Right cardiac atrium (tissue), 5 donors: ENCODE measurements around the gene TMEM95. TPM values are rescaled to one million over a fixed set of nuclear protein-coding genes. Genes with fewer than 3 reads are reported as not detected.

Experiments used
- ATAC-seq, 2 donors: fragments of 200-7000 bp; cut with Tn5 transposase; one replicate each; pipeline versions ENCODE4 v1.8.0 to v1.9.1; 2020; ENCODE audit warnings: moderate library complexity in 2 of 2, mild to moderate bottlenecking in 1 of 2
- DNase-seq, 3 donors: peaks; one replicate each; pipeline ENCODE4 v3.0.0-alpha.2; 2020
- H3K27ac ChIP-seq: one replicate; pipeline ENCODE4 v1.5.1; 2013; ENCODE audit warnings: mild to moderate bottlenecking, low read length, control low read depth, moderate library complexity
- H3K27me3 ChIP-seq: one replicate; pipeline ENCODE4 v1.6.1; 2013; ENCODE audit not compliant: control insufficient read depth, insufficient read depth
- H3K4me1 ChIP-seq: one replicate; pipeline ENCODE4 v1.6.1; 2013; ENCODE audit warnings: low read length; ENCODE audit not compliant: control insufficient read depth, insufficient read depth
- H3K4me3 ChIP-seq: one replicate; pipeline ENCODE4 v1.5.1; 2013; ENCODE audit warnings: low read length, control low read depth
- H3K9me3 ChIP-seq: one replicate; pipeline ENCODE4 v1.6.1; 2013; ENCODE audit warnings: low read length; ENCODE audit not compliant: control insufficient read depth
- WGBS: extraction: QIAGEN DNeasy Blood & Tissue Kit; methylation state at CpG from one replicate; pipeline ENCODE4 v1.1.7; 2013; 5-methylcytosine and 5-hydroxymethylcytosine counted together
- intact Hi-C, 4 donors: fragments of 100-400 bp; cut with DNase I; formaldehyde crosslinking; loops; one replicate each; pipeline versions ENCODE4 v1.11.0 to v1.14.0; 2022 to 2023
- polyA plus RNA-seq: library from polyadenylated mRNA; stranded (reverse); fragments of 200-250 nt; gene quantifications from one replicate; pipeline ENCODE4 v1.2.3, GENCODE V29; 2013
- total RNA-seq, 4 donors: library from RNA; stranded (reverse); fragmentation: NEBNext Ultra II Directional; extraction: Animal tissue kit (Norgen Biotek cat#: 25700); gene quantifications; one replicate each; pipeline ENCODE4 v1.2.1, GENCODE V29; 2021
- donor health status: healthy with polysubstance abuse.
- donor health status: DM: no; HTN: yes; CAD: no.
- donor health status: DM: no; HTN: no; CAD: no.
- donor health status: DM: no; HTN: yes; CAD: no; lungs with severe emphysema.
- donor health status: DM: yes; HTN: yes; CAD: no.

The TMEM95 gene
- total and polyA plus RNA-seq, 5 donors, result not detected

GRCh38 chr17:7348478-7349242 is 6.3 kb upstream of the TMEM95 start:
- H3K4me3 ChIP-seq, result no peak overlapping the region
- DNase-seq, result peak; percentile 40 to 72 (median 41)
- peaks cover 3% of the 10 kb centered on the region for H3K4me1 ChIP-seq
- no peak for ATAC-seq
- H3K27me3 ChIP-seq, result no peaks in the 10 kb centered on the region
- WGBS, result 56% methylated on average over 19 of the region's 19 CpGs
- H3K27ac ChIP-seq, result no peak overlapping the region
- intact Hi-C loops, result loop anchor here in 3 of 4 donors (5.0 to 10.0 kb wide), 3 partner anchors 54 to 134 kb away; partner anchors contain the start of genes POLR2A (in 1 of the 3), SLC2A4 (in 1 of the 3), SLC35G6 (in 1 of the 3) and YBX2 (in 1 of the 3)
- H3K9me3 ChIP-seq, result no peaks in the 10 kb centered on the region

GRCh38 chr17:7351665-7352502 is 3.1 kb upstream of the TMEM95 start, which contains the start of gene KCTD11:
TSS of gene KCTD11 (plus strand) at chr17:7352162.
- intact Hi-C loops, result loop anchor here in 3 of 4 donors (10.0 kb wide), 3 partner anchors 83 to 233 kb away; partner anchors contain the start of genes FGF11 (in 2 of the 3), TMEM102 (in 2 of the 3), MPDU1 (in 1 of the 3) and TNFSF13 (in 1 of the 3)
- DNase-seq (peak; percentile 95 to 98 (median 97)), ATAC-seq (peak; percentile 81 to 83)
- H3K4me3 ChIP-seq, result peak within 1 kb of the TSS; percentile 64
- H3K27me3 ChIP-seq, result no peaks in the 10 kb centered on the region
- no peaks in the 10 kb centered on the region for H3K9me3 ChIP-seq
- peaks cover 8% of the 10 kb centered on the region for H3K4me1 ChIP-seq
- peak within 1 kb of the TSS; percentile 87 for H3K27ac ChIP-seq
- WGBS, result under 1% methylated on average over 91 of the region's 91 CpGs

- H3K27ac ChIP-seq, result peak overlapping the region; percentile 87
- H3K4me1 ChIP-seq, result peaks cover 8% of the 10 kb centered on the region
- DNase-seq (no peak), ATAC-seq (no peak)
- intact Hi-C loops, result loop anchor here in 3 of 4 donors (10.0 kb wide), 3 partner anchors 82 to 232 kb away; partner anchors contain the start of genes FGF11 (in 2 of the 3), TMEM102 (in 2 of the 3), MPDU1 (in 1 of the 3) and TNFSF13 (in 1 of the 3)
- WGBS, result 29% methylated on average over 10 of the region's 10 CpGs
- no peaks in the 10 kb centered on the region for H3K27me3 ChIP-seq
- peak overlapping the region; percentile 64 for H3K4me3 ChIP-seq
- H3K9me3 ChIP-seq, result no peaks in the 10 kb centered on the region
These were observed 2.5 kb upstream of the TMEM95 start for GRCh38 chr17:7352503-7352889.

GRCh38 chr17:7352910-7353635 is 1.9 kb upstream of the TMEM95 start:
- intact Hi-C loops, result loop anchor here in 3 of 4 donors (10.0 kb wide), 3 partner anchors 82 to 232 kb away; partner anchors contain the start of genes FGF11 (in 2 of the 3), TMEM102 (in 2 of the 3), MPDU1 (in 1 of the 3) and TNFSF13 (in 1 of the 3)

GRCh38 chr17:7354262-7354843 is 603 bp upstream of the TMEM95 start:
- H3K4me1 ChIP-seq, result peaks cover 8% of the 10 kb centered on the region
- intact Hi-C loops, result loop anchor here in 3 of 4 donors (10.0 kb wide), 3 partner anchors 80 to 230 kb away; partner anchors contain the start of genes FGF11 (in 2 of the 3), TMEM102 (in 2 of the 3), MPDU1 (in 1 of the 3) and TNFSF13 (in 1 of the 3)
- H3K27ac ChIP-seq, result no peak overlapping the region

More at GRCh38 chr17:7352910-7353635, 1.9 kb upstream of the TMEM95 start:
- DNase-seq, result peak in 2 of 3 donors; percentile 28 to 74
- peaks cover 8% of the 10 kb centered on the region for H3K4me1 ChIP-seq
- H3K9me3 ChIP-seq, result no peaks in the 10 kb centered on the region
- no peak overlapping the region for H3K27ac ChIP-seq
- H3K27me3 ChIP-seq, result no peaks in the 10 kb centered on the region
- 87% methylated on average over 37 of the region's 37 CpGs for WGBS
- H3K4me3 ChIP-seq, result no peak overlapping the region
- ATAC-seq, result no peak

GRCh38 chr17:7355573-7355972 is 617 bp downstream of the TMEM95 start:
- DNase-seq (peak in 1 of 3 donors; percentile 24), ATAC-seq (no peak)
- Histone ChIP-seq H3K27me3 (no peaks in the 10 kb centered on the region), H3K27ac (no peak overlapping the region), H3K4me1 (peaks cover 8% of the 10 kb centered on the region), H3K9me3 (no peaks in the 10 kb centered on the region), H3K4me3 (no peak overlapping the region)
- WGBS, result 69% methylated on average over 8 of the region's 8 CpGs
- intact Hi-C loops, result loop anchor here in 3 of 4 donors (5.0 to 10.0 kb wide), 4 partner anchors 79 to 229 kb away; partner anchors contain the start of genes FGF11 (in 3 of the 3), TMEM102 (in 3 of the 3), MPDU1 (in 1 of the 3) and TNFSF13 (in 1 of the 3)

More at GRCh38 chr17:7354262-7354843, 603 bp upstream of the TMEM95 start:
- ATAC-seq, result no peak
- H3K4me3 ChIP-seq, result no peak overlapping the region
- no peaks in the 10 kb centered on the region for H3K9me3 ChIP-seq
- DNase-seq, result peak in 1 of 3 donors; percentile 32
- 71% methylated on average over 9 of the region's 9 CpGs for WGBS
- no peaks in the 10 kb centered on the region for H3K27me3 ChIP-seq

GRCh38 chr17:7356072-7356549 is 1.2 kb downstream of the TMEM95 start:
- ATAC-seq, result peak; percentile 7 to 34

GRCh38 chr17:7356756-7357155 is 1.8 kb downstream of the TMEM95 start:
- Histone ChIP-seq H3K9me3 (no peaks in the 10 kb centered on the region), H3K27ac (no peak overlapping the region), H3K27me3 (no peaks in the 10 kb centered on the region), H3K4me1 (peaks cover 8% of the 10 kb centered on the region), H3K4me3 (no peak overlapping the region)
- ATAC-seq (no peak), DNase-seq (peak in 1 of 3 donors; percentile 23)
- WGBS, result 62% methylated on average over 8 of the region's 8 CpGs
- intact Hi-C loops, result loop anchor here in 3 of 4 donors (5.0 to 10.0 kb wide), 4 partner anchors 78 to 228 kb away; partner anchors contain the start of genes FGF11 (in 3 of the 3), TMEM102 (in 3 of the 3), MPDU1 (in 1 of the 3) and TNFSF13 (in 1 of the 3)

More at GRCh38 chr17:7356072-7356549, 1.2 kb downstream of the TMEM95 start:
- intact Hi-C loops, result loop anchor here in 3 of 4 donors (5.0 to 10.0 kb wide), 4 partner anchors 79 to 229 kb away; partner anchors contain the start of genes FGF11 (in 3 of the 3), TMEM102 (in 3 of the 3), MPDU1 (in 1 of the 3) and TNFSF13 (in 1 of the 3)
- Histone ChIP-seq H3K27ac (no peak overlapping the region), H3K4me3 (no peak overlapping the region), H3K27me3 (no peaks in the 10 kb centered on the region), H3K4me1 (peaks cover 8% of the 10 kb centered on the region), H3K9me3 (no peaks in the 10 kb centered on the region)
- 13% methylated on average over 12 of the region's 12 CpGs for whole genome bisulfite sequencing
- DNase-seq, result peak; percentile 81 to 93 (median 92)

- Histone ChIP-seq H3K4me3 (no peak overlapping the region), H3K27me3 (no peaks in the 10 kb centered on the region), H3K9me3 (no peaks in the 10 kb centered on the region), H3K27ac (no peak overlapping the region), H3K4me1 (peaks cover 8% of the 10 kb centered on the region)
- DNase-seq, result no peak
- 54% methylated on average over 2 of the region's 2 CpGs for WGBS
- intact Hi-C loops, result loop anchor here in 3 of 4 donors (5.0 to 10.0 kb wide), 4 partner anchors 77 to 227 kb away; partner anchors contain the start of genes FGF11 (in 3 of the 3), TMEM102 (in 3 of the 3), MPDU1 (in 1 of the 3) and TNFSF13 (in 1 of the 3)
- no peak for ATAC-seq
These were observed 2.4 kb downstream of the TMEM95 start for GRCh38 chr17:7357381-7357780.
